EL (cell line): Measurements from ENCODE around the gene SH2D5.
"Not testable (repeated sequence)": the region's sequence is repeated elsewhere in the genome, so short reads cannot be mapped to it uniquely, and the experiment has no call there.

Experiments
- DNase-seq: peaks from one replicate; pipeline ENCODE4 v3.0.0-alpha.2; 2016

Gene SH2D5

GRCh38 chr1:20689645-20690056 lies 42.9 kb downstream of the SH2D5 start:
- no peak for DNase-seq

DNA sequence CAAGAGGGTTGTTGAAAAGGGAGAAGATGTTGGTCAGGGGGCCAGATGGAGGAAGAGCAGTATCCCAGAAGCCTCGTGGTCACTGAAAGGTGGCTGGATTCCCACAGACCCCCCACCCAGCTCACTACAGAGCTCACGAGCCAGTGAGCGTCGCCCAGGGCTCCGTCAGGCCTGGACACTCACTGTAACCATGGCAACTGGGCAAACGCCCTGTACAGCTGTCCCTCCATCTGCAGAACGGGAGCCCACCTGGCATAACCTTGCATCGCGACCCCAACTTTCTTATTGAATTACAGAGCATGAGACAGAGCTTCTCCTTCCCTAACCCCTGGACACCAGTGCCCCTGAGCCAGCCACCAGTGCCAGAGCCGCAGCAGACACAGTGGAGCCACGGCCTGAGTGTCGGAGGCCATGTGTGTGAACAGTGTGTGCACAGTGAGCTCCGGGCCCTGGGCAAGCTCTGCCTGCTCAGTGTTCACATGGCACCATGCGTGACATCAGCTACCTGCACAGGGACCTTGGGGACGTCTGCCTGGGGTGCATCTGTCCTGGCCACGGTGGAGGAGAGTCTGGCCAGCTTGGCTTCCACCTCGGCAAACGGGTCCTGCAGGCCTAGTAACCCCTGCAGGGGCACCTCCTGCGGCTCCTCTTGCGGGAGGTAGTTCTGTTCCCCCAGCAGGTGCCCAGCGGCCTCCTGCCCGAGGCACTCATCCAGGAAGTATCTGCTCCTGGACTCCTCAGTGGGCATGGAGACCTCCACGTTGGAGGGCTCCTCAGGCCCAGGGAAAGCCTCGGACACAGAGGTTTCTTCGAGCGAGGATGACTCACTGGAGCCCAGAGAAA lies 45.4 kb downstream of the SH2D5 start:
- no peak for DNase-seq

DNA sequence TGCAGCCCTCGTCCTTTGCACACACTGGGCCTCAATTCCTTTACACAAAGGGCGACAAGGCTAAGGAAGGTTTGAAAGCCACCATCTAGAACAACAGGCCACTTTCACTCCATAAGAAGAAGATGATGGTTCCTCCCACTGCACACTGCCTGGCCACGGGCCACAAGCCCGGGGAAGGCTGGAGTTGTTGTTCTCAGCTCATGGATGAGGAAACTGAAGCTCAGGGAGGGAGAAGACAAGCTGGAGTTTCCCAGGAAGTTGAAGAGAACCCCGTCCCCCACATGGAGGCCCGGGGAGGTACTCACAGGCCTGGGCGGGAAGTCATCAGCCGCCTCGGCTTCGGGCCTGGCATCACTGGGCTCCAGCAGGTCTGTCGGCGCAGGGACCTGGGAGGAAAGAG lies 46.8 kb downstream of the SH2D5 start:
- no peak for DNase-seq

DNA sequence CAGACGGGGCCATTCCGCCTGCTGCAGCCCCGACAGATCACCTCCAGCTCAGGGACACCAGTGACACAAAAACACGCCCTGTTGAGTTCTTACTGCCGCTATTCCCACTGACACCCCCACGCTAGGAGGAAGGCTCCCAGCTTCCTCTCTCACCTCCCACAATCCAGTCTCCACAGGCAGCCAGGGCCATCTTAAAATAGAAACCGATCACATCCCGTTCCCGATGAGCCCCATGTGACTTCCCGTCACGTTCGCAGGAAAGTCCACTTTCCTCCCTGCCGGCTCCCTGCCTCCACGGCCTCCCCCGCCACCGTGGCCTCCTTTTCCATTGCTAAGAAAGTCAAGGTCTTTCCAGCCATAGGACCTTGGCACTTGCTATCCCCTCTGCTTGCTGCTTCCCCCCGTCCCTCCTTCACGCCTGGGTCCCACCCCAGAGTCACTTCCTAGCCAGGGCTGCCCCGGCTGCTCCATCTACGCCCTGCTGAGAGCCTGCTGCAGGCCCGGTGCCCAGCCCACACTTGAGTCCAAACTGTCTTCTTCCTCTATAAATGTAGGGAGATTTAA lies 47.3 kb downstream of the SH2D5 start:
- DNase-seq: no peak

DNA sequence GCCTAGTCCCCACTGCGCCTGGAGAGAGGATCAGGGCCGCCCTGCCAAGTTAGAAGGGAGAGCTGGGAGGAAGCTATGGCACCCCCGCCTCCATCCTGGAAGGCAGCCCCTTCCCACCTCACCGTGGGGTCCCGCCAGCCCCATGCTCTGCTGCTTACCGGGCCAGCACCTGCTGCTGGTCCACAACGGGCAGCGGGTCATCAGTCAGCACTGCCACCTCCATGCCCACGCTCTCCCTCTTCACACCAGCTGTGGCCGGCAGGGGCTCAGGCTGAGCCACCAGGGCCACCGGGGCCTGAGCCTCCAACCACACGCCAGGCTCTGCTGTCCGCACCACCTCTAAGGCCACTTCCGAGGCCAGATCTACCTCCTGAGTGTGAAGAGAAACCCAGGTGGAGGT lies 47.9 kb downstream of the SH2D5 start:
- no peak for DNase-seq

- DNase-seq: no peak
Measured at GRCh38 chr1:20684050-20684620, 48.4 kb downstream of the SH2D5 start.

GRCh38 chr1:20683614-20684013 lies 48.9 kb downstream of the SH2D5 start:
- no peak for DNase-seq

DNA sequence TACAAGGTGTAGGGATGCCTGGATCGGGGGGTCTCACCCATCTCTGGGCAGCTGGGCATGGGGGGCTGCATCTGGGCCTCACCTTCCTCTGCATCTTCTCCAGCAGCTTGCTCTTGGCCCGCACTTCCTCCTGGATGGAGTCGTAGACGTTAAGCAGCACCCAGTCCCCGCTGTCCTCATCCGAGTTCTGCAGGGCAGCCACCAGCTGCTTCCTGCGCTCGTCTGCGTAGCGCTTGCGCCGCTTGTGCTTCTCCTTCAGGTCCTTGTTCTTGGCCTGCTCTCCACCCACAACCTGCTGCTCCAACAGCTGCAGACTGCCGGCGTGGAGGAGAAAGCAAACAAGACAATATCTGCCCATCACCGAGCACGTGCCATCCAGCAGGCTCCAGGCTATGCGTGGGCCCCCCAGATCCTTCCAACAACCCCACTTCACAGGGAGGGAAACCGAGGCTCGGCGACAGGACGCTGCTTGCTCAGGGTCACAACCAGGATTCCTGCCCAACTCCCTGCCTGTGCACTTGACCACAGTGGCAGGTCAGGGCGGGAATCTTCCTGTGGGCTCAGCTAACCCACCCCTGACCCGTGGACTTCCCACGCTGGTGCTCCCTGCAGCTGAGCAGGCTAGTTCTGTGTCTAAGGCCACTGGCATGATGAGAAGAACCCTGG lies 49.8 kb downstream of the SH2D5 start:
- no peak for DNase-seq

- DNase-seq: no peak
Measured at GRCh38 chr1:20681999-20682398, 50.5 kb downstream of the SH2D5 start.

DNA sequence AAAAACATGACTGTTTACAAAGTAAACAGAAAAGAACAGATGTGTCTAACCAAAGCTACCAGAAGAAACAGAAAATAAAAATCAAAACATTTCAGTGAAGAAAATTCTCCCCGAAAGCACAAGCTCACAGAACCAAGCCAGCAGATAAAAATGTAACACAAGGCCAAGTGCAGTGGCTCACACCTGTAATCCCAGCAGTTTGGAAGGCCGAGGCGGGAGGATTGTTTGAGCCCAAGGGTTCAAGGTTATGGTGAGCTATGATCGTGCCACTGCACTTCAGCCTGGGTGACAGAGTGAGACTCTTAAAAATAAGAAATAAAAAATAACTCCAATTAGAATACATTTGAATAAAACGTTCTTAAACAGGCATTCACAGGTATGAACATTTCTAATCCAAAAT lies 52.2 kb downstream of the SH2D5 start:
- DNase-seq: no peak

DNA sequence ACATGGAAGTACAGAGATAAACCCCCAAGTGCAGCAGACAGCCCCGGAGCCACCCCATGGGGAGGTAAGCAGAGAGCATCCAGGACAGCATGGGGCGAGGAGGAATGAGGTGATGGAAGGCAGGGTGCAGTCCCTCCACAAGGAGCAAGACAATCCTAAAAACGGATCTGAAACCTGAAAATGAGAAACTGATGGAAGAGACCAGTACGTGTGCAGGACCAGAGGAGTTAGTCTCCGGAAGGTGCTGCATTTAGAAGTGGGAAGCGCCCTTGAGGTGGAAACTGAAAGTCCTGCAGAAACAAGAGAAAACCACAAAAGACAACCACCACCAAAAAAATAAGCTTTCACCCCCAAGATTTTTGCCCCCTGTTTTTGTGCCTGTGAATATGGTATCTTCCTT lies 53.9 kb downstream of the SH2D5 start:
- no peak for DNase-seq

DNA sequence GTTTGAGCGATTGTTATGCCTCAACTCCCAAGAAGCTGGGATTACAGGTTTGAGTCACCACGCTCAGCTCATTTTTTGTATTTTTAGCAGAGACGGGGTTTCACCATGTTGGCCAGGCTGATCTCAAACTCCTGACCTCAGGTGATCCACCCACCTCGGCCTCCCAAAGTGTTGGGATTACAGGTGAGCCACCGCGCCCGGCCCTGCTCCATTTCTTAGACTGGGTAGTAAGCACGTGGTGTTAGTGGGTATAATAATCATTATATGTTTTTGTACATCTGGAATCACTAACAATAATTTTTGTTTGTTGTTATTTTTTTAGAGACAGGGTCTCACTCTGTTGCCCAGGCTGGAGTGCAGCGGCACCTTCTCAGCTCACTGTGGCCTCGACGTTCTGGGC lies 58.9 kb downstream of the SH2D5 start:
- DNase-seq: not testable (repeated sequence)

- DNase-seq: no peak
Measured at GRCh38 chr1:20672265-20672632, 60.3 kb downstream of the SH2D5 start.

DNA sequence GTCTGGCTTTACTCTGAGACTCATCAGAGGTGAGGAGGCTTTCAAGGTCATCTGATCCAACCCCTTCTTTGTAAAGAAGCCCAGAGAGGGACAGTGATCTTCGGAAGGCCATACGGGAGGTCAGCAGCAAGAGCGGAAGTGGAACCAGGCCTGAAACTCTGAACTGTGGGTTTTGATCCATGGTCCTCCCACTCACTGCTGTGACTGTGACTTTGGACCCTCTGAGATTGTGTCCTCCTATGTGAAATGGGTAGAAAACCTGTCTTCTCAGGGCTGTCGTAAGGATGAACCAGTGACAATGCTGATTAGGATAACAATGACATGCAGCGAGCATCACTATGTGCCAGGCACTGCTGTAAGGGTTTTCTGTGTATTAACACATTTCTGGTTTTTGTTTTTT lies 61.6 kb downstream of the SH2D5 start:
- no peak for DNase-seq
